OCI-LY7 (cell line): ENCODE results near the gene TINAGL1.

Experiments
- CTCF ChIP-seq: fragments of 200-600 bp; sonication (generic); conservative IDR thresholded peaks from 2 replicates; pipeline ENCODE4 v1.5.1; 2014; ENCODE audit warnings: mild to moderate bottlenecking, antibody characterized with exemption, low read length, moderate library complexity, mixed read lengths
- EZH2phosphoT487 ChIP-seq: fragments of 200-600 bp; sonication (generic); IDR thresholded peaks from 2 replicates; pipeline ENCODE4 v1.6.1; 2018; ENCODE audit warnings: low read depth, borderline replicate concordance, mild to moderate bottlenecking, mixed run types, antibody characterized with exemption, low read length, moderate library complexity, mixed read lengths

DNA sequence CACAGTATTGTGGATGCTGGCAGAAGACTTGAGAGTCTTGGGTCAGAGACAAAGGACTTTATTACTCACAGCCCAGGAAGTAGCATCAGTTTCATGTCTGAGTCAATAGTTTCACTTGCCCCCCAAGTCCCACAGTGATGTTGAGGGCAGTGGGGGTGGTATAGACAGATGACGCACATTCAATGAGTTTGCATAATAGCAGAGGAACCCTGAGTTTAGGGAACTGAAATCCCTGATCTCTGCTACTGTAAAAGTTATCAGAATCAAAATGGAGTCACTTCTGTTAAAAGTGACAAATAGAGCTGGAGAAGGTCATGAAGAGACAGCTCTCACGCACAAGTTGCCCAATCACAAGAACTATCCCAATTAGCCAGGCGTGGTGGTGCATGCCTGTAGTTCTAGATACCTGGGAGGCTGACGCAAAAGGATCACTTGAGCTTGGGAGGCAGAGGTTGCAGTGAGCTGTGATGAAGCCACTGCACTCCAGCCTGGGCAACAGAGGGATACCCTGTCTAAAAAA lies 29.7 kb downstream of the TINAGL1 start:
- no peak for TF ChIP-seq CTCF
- no peak for TF ChIP-seq EZH2phosphoT487
